Activated CD4-positive, alpha-beta T cell treated with anti-CD3 and anti-CD28 coated beads for 36 hours (primary cell): ENCODE measurements around the gene KIF2C. TPM values are rescaled to one million over a fixed set of nuclear protein-coding genes. Genes with fewer than 3 reads are reported as not detected.

Experiments
- ATAC-seq: fragments of 200-7000 bp; cut with Tn5 transposase; one replicate; pipeline ENCODE4 v1.10.0; 2021; ENCODE audit warnings: mild to moderate bottlenecking, moderate library complexity
- CTCF ChIA-PET: fragments of 350-600 bp; sonication (Branson Sonifier 250); formaldehyde crosslinking; loops from one replicate; lab custom pipeline; 2021; ENCODE audit warnings: antibody characterized with exemption; lab: Charles Lee
- POLR2A ChIA-PET: fragments of 350-600 bp; sonication (Branson Sonifier 250); formaldehyde crosslinking; loops from one replicate; lab custom pipeline; 2021; ENCODE audit warnings: antibody characterized with exemption, inconsistent platforms; lab: Charles Lee
- DNase-seq: peaks from one replicate; pipeline ENCODE4 v3.0.0-alpha.2; 2020
- H3K27ac Mint-ChIP-seq: one replicate; pipeline ENCODE4 v1.8.0; 2021; ENCODE audit warnings: mixed read lengths
- H3K27me3 Mint-ChIP-seq: one replicate; pipeline ENCODE4 v1.8.0; 2021; ENCODE audit warnings: mixed read lengths
- H3K36me3 Mint-ChIP-seq: one replicate; pipeline ENCODE4 v1.8.0; 2021; ENCODE audit warnings: low read depth, mixed read lengths
- H3K4me1 Mint-ChIP-seq: one replicate; pipeline ENCODE4 v1.8.0; 2021; ENCODE audit warnings: mixed read lengths
- H3K4me3 Mint-ChIP-seq: one replicate; pipeline ENCODE4 v1.8.0; 2021; ENCODE audit warnings: mild to moderate bottlenecking, moderate library complexity, mixed read lengths
- H3K9me3 Mint-ChIP-seq: one replicate; pipeline ENCODE4 v1.8.0; 2021; ENCODE audit warnings: low read depth, mixed read lengths
- intact Hi-C, 2 experiments: fragments of 100-400 bp; cut with DNase I in 1 of 2; cut with micrococcal nuclease in 1 of 2; formaldehyde crosslinking; loops; one replicate each; pipeline versions ENCODE4 v1.14.2 to v1.15.1; 2022 to 2024; cut with DNase I, micrococcal nuclease
- total RNA-seq, 2 experiments: library from RNA; stranded (reverse); gene quantifications; one replicate each; pipeline ENCODE4 v1.2.3, GENCODE V29; 2021

Gene KIF2C
- total RNA-seq, 2 experiments from 2014 or later, result 101 to 119 TPM

- peaks cover 70% of the 10 kb centered on the region for H3K36me3 Mint-ChIP-seq
- DNase-seq (no peak), ATAC-seq (no peak)
- intact Hi-C loops, result no loop called here
- H3K27ac Mint-ChIP-seq, result no peak overlapping the region
- no peak overlapping the region for H3K4me3 Mint-ChIP-seq
- CTCF ChIA-PET, result interaction anchor here (0.6 to 1.0 kb wide), 5 partner anchors 10 to 1838 kb away, joined by 3 to 5 read pairs (median 3); partner anchors contain the start of genes ARMH1, PLK3 and TMEM53
- no peaks in the 10 kb centered on the region for H3K27me3 Mint-ChIP-seq
- peaks cover 50% of the 10 kb centered on the region for H3K4me1 Mint-ChIP-seq
- H3K9me3 Mint-ChIP-seq, result no peaks in the 10 kb centered on the region
- POLR2A ChIA-PET, result interaction anchor here (0.6 to 2.1 kb wide), 6 partner anchors 9 to 59 kb away, joined by 3 to 11 read pairs (median 4); partner anchors contain the start of gene BTBD19
These were observed 41.0 kb downstream of the KIF2C start for GRCh38 chr1:44780583-44781121.

- Mint-ChIP-seq H3K27ac (peak overlapping the region; percentile 27), H3K36me3 (peaks cover 40% of the 10 kb centered on the region), H3K4me1 (peaks cover 43% of the 10 kb centered on the region), H3K9me3 (no peaks in the 10 kb centered on the region), H3K4me3 (peak overlapping the region; percentile 56), H3K27me3 (no peaks in the 10 kb centered on the region)
- POLR2A ChIA-PET, result interaction anchor here (1.0 to 2.9 kb wide), 6 partner anchors 9 to 227 kb away, joined by 3 to 18 read pairs (median 8); partner anchors contain the start of genes HECTD3 and RNU5D-1
- DNase-seq, result no peak
- ATAC-seq, result no peak
- CTCF ChIA-PET, result interaction anchor here (0.9 to 3.3 kb wide), 10 partner anchors 9 to 227 kb away, joined by 3 to 13 read pairs (median 4); partner anchors contain the start of genes BTBD19, HECTD3 and RNU5D-1
- intact Hi-C loops, result loop anchor here in 1 of 2 experiments (1.0 kb wide), 1 partner anchor 8 kb away; the partner anchor contains the start of gene RPS8
These were observed 44.1 kb downstream of the KIF2C start for GRCh38 chr1:44783697-44784093.

- DNase-seq (peak; percentile 50), ATAC-seq (peak; percentile 46)
- Mint-ChIP-seq H3K4me3 (peak overlapping the region; percentile 56), H3K4me1 (peaks cover 37% of the 10 kb centered on the region), H3K27me3 (no peaks in the 10 kb centered on the region), H3K36me3 (peaks cover 34% of the 10 kb centered on the region), H3K9me3 (no peaks in the 10 kb centered on the region), H3K27ac (peak overlapping the region; percentile 60)
- ChIA-PET CTCF (interaction anchor here (0.7 to 3.3 kb wide), 21 partner anchors 9 to 707 kb away, joined by 3 to 13 read pairs (median 4); partner anchors contain the start of genes BTBD19, HECTD3, RNU5D-1 and RPS8), POLR2A (interaction anchor here (0.5 to 2.9 kb wide), 10 partner anchors 9 to 246 kb away, joined by 3 to 18 read pairs (median 5); partner anchors contain the start of genes HECTD3, PLK3, RNU5D-1 and RPS8)
- intact Hi-C loops, result loop anchor here (1.0 to 5.0 kb wide), 2 partner anchors 9 to 228 kb away; partner anchors contain the start of genes HECTD3 (in 1 of the 2), RPS8 (in 1 of the 2) and UROD (in 1 of the 2)
These were observed 44.7 kb downstream of the KIF2C start for GRCh38 chr1:44784094-44785028.

- peak overlapping the region; percentile 54 for H3K4me3 Mint-ChIP-seq
- H3K9me3 Mint-ChIP-seq, result no peaks in the 10 kb centered on the region
- H3K27ac Mint-ChIP-seq, result peak overlapping the region; percentile 60
- no peak for ATAC-seq
- peaks cover 37% of the 10 kb centered on the region for H3K4me1 Mint-ChIP-seq
- ChIA-PET CTCF (interaction anchor here (0.7 to 3.3 kb wide), 23 partner anchors 9 to 706 kb away, joined by 3 to 13 read pairs (median 4); partner anchors contain the start of genes BTBD19, HECTD3, RNU5D-1 and RPS8), POLR2A (interaction anchor here (1.0 to 2.9 kb wide), 8 partner anchors 10 to 226 kb away, joined by 3 to 18 read pairs (median 10); partner anchors contain the start of genes HECTD3, PLK3, RNU5D-1 and RPS8)
- peaks cover 28% of the 10 kb centered on the region for H3K36me3 Mint-ChIP-seq
- no peaks in the 10 kb centered on the region for H3K27me3 Mint-ChIP-seq
- intact Hi-C loops, result loop anchor here in 1 of 2 experiments (5.0 kb wide), 1 partner anchor 227 kb away; the partner anchor contains the start of genes HECTD3 and UROD
- no peak for DNase-seq
These were observed 45.4 kb downstream of the KIF2C start for GRCh38 chr1:44785029-44785380.

GRCh38 chr1:44785501-44786137 lies 46.0 kb downstream of the KIF2C start:
- no peak for ATAC-seq
- no peak for DNase-seq
- peaks cover 22% of the 10 kb centered on the region for H3K36me3 Mint-ChIP-seq
- intact Hi-C loops, result loop anchor here (1.0 to 5.0 kb wide), 4 partner anchors 34 to 227 kb away; partner anchors contain the start of genes HECTD3 (in 1 of the 2) and UROD (in 1 of the 2)
- ChIA-PET POLR2A (interaction anchor here (1.3 to 3.2 kb wide), 5 partner anchors 10 to 64 kb away, joined by 13 to 29 read pairs (median 16); partner anchors contain the start of genes RNU5D-1 and RPS8), CTCF (interaction anchor here (0.7 to 3.3 kb wide), 17 partner anchors 10 to 703 kb away, joined by 3 to 13 read pairs (median 4); partner anchors contain the start of genes BTBD19, RNU5D-1 and RPS8)
- H3K27ac Mint-ChIP-seq, result peak overlapping the region; percentile 69
- H3K9me3 Mint-ChIP-seq, result no peaks in the 10 kb centered on the region
- H3K4me3 Mint-ChIP-seq, result peak overlapping the region; percentile 66
- peaks cover 34% of the 10 kb centered on the region for H3K4me1 Mint-ChIP-seq
- H3K27me3 Mint-ChIP-seq, result no peaks in the 10 kb centered on the region

GRCh38 chr1:44786138-44786840 lies 46.7 kb downstream of the KIF2C start:
- H3K4me1 Mint-ChIP-seq, result peaks cover 31% of the 10 kb centered on the region
- H3K36me3 Mint-ChIP-seq, result peaks cover 16% of the 10 kb centered on the region
- H3K27ac Mint-ChIP-seq, result peak overlapping the region; percentile 69
- peak overlapping the region; percentile 66 for H3K4me3 Mint-ChIP-seq
- no peaks in the 10 kb centered on the region for H3K9me3 Mint-ChIP-seq
- H3K27me3 Mint-ChIP-seq, result no peaks in the 10 kb centered on the region
- CTCF ChIA-PET, result interaction anchor here (0.5 to 3.3 kb wide), 14 partner anchors 11 to 703 kb away, joined by 3 to 13 read pairs (median 4); partner anchors contain the start of genes BTBD19, RNU5D-1 and RPS8
- ATAC-seq, result peak; percentile 73
- intact Hi-C loops, result loop anchor here (1.0 to 5.0 kb wide), 4 partner anchors 33 to 226 kb away; partner anchors contain the start of genes HECTD3 (in 1 of the 2) and UROD (in 1 of the 2)
- POLR2A ChIA-PET, result interaction anchor here (0.6 to 3.2 kb wide), 7 partner anchors 10 to 64 kb away, joined by 3 to 29 read pairs (median 5); partner anchors contain the start of genes PLK3, RNU5D-1 and RPS8
- peak; percentile 85 for DNase-seq

- Mint-ChIP-seq H3K36me3 (peaks cover 9% of the 10 kb centered on the region), H3K27me3 (no peaks in the 10 kb centered on the region), H3K9me3 (no peaks in the 10 kb centered on the region), H3K4me3 (peak overlapping the region; percentile 66), H3K4me1 (peaks cover 29% of the 10 kb centered on the region), H3K27ac (peak overlapping the region; percentile 69)
- DNase-seq, result no peak
- intact Hi-C loops, result loop anchor here (1.0 to 5.0 kb wide), 4 partner anchors 32 to 225 kb away; partner anchors contain the start of genes HECTD3 (in 1 of the 2) and UROD (in 1 of the 2)
- no peak for ATAC-seq
- ChIA-PET POLR2A (interaction anchor here (0.6 to 3.2 kb wide), 7 partner anchors 10 to 65 kb away, joined by 3 to 29 read pairs (median 5); partner anchors contain the start of genes PLK3 and RPS8), CTCF (interaction anchor here (0.5 to 2.3 kb wide), 5 partner anchors 11 to 56 kb away, joined by 3 to 13 read pairs (median 4); partner anchors contain the start of genes RNU5D-1 and RPS8)
These were observed 47.3 kb downstream of the KIF2C start for GRCh38 chr1:44786841-44787426.

- Mint-ChIP-seq H3K4me1 (peaks cover 29% of the 10 kb centered on the region), H3K9me3 (no peaks in the 10 kb centered on the region), H3K27me3 (no peaks in the 10 kb centered on the region), H3K4me3 (no peak overlapping the region), H3K27ac (no peak overlapping the region), H3K36me3 (peaks cover 6% of the 10 kb centered on the region)
- no peak for ATAC-seq
- DNase-seq, result no peak
- ChIA-PET POLR2A (interaction anchor here (0.6 to 3.2 kb wide), 6 partner anchors 12 to 760 kb away, joined by 3 to 29 read pairs (median 8); partner anchors contain the start of genes PLK3 and RPS8), CTCF (interaction anchor here (0.6 to 2.3 kb wide), 8 partner anchors 9 to 552 kb away, joined by 3 to 13 read pairs (median 4); partner anchors contain the start of gene RPS8)
- intact Hi-C loops, result loop anchor here in 1 of 2 experiments (5.0 kb wide), 1 partner anchor 225 kb away; the partner anchor contains the start of genes HECTD3 and UROD
These were observed 47.9 kb downstream of the KIF2C start for GRCh38 chr1:44787506-44787905.
